Measurements from ENCODE around the gene GAGE1. TPM values are rescaled to one million over a fixed set of nuclear protein-coding genes. Genes with fewer than 3 reads are reported as not detected.
A peak's percentile ranks its signal among the peaks of the same experiment; 100 is the strongest.

GAGE1 gene
- total and polyA plus RNA-seq, 2 of the 13 experiments (the other 11 are each of a cell fraction or from before 2014, with no cell fraction given): not detected

- TF ChIP-seq TEAD3 (CRISPR knock-in tag; optimal IDR thresholded peaks at IDR 0.05; ENCODE audit: borderline replicate concordance) (peak; percentile 55), RERE (CRISPR knock-in tag; IDR thresholded peaks at IDR 0.05; ENCODE audit: low read depth) (0 out of 2 replicates have a peak, but pooled peaks have one; percentile 40), YEATS2 (CRISPR knock-in tag; IDR thresholded peaks at IDR 0.05; ENCODE audit: borderline replicate concordance) (no peak), ZNF800 (CRISPR knock-in tag; IDR thresholded peaks at IDR 0.05) (no peak), JUND (CRISPR knock-in tag; IDR thresholded peaks at IDR 0.05) (no peak), TRIM24 (CRISPR knock-in tag; IDR thresholded peaks at IDR 0.05) (peak; percentile 77; the same call in 1 of the 2 replicates), NR2F6 (IDR thresholded peaks at IDR 0.05) (peak; percentile 28; the same call in 1 of the 2 replicates), NR2F6 (CRISPR knock-in tag; IDR thresholded peaks at IDR 0.05) (0 out of 2 replicates have a peak, but pooled peaks have one; percentile 30), ZNF850 (CRISPR knock-in tag; conservative IDR thresholded peaks at IDR 0.05) (no peak), SETDB1 (CRISPR knock-in tag; IDR thresholded peaks at IDR 0.05; ENCODE audit: borderline replicate concordance) (0 out of 2 replicates have a peak, but pooled peaks have one; percentile 24), ISL2 (CRISPR knock-in tag; IDR thresholded peaks at IDR 0.05) (peak; percentile 65), KDM4B (CRISPR knock-in tag; IDR thresholded peaks at IDR 0.05) (no peak), ARNTL (CRISPR knock-in tag; IDR thresholded peaks at IDR 0.05) (peak; percentile 53; the same call in 1 of the 2 replicates), KLF11 (CRISPR knock-in tag; IDR thresholded peaks at IDR 0.05) (no peak), ZNF615 (CRISPR knock-in tag; IDR thresholded peaks at IDR 0.05; ENCODE audit: borderline replicate concordance) (no peak), CEBPG (CRISPR knock-in tag; IDR thresholded peaks at IDR 0.05) (peak; percentile 39), MAX (IDR thresholded peaks at IDR 0.05) (0 out of 2 replicates have a peak, but pooled peaks have one; percentile 18)
- TF ChIP-seq, protein P1, sequence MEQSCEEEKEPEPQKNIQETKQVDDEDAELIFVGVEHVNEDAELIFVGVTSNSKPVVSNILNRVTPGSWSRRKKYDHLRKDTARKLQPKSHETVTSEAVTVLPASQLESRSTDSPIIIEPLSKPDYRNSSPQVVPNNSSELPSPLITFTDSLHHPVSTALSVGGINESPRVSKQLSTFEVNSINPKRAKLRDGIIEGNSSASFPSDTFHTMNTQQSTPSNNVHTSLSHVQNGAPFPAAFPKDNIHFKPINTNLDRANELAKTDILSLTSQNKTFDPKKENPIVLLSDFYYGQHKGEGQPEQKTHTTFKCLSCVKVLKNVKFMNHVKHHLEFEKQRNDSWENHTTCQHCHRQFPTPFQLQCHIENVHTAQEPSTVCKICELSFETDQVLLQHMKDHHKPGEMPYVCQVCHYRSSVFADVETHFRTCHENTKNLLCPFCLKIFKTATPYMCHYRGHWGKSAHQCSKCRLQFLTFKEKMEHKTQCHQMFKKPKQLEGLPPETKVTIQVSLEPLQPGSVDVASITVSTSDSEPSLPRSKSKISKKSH (CRISPR knock-in tag; IDR thresholded peaks at IDR 0.05; ENCODE audit: borderline replicate concordance): no peak
- TF ChIP-seq, protein P2, sequence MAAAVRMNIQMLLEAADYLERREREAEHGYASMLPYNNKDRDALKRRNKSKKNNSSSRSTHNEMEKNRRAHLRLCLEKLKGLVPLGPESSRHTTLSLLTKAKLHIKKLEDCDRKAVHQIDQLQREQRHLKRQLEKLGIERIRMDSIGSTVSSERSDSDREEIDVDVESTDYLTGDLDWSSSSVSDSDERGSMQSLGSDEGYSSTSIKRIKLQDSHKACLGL (CRISPR knock-in tag; IDR thresholded peaks at IDR 0.05): no peak
- TF ChIP-seq, protein P3, sequence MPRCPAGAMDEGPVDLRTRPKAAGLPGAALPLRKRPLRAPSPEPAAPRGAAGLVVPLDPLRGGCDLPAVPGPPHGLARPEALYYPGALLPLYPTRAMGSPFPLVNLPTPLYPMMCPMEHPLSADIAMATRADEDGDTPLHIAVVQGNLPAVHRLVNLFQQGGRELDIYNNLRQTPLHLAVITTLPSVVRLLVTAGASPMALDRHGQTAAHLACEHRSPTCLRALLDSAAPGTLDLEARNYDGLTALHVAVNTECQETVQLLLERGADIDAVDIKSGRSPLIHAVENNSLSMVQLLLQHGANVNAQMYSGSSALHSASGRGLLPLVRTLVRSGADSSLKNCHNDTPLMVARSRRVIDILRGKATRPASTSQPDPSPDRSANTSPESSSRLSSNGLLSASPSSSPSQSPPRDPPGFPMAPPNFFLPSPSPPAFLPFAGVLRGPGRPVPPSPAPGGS (CRISPR knock-in tag; IDR thresholded peaks at IDR 0.05): no peak
Measured at GRCh38 chrX:49610718-49611310, 12.0 kb downstream of the GAGE1 start (continued).

Data from HepG2 (cell line).